Measurements from ENCODE around the gene CFAP97D1.

DNA sequence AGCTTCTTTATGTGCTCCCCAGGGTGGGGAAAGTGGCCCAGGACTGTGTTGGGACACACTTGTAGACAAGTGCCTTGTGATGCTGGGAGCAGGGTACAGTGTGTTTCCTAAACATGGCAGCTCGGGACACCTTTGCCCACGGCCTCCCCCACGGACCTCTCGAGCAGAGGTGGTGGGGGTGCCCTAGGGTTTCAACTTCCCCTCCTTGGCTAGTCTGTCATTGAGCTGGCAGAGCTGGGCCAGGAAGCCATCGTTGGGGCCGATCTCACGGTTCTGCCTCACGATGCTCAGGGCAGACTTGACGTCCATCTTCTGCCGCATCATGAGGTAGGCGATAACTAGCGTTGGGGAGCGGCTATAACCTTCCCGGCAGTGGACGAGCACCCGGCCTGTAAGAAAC is 10.8 kb upstream of the CFAP97D1 start:
- TF ChIP-seq, protein P1, sequence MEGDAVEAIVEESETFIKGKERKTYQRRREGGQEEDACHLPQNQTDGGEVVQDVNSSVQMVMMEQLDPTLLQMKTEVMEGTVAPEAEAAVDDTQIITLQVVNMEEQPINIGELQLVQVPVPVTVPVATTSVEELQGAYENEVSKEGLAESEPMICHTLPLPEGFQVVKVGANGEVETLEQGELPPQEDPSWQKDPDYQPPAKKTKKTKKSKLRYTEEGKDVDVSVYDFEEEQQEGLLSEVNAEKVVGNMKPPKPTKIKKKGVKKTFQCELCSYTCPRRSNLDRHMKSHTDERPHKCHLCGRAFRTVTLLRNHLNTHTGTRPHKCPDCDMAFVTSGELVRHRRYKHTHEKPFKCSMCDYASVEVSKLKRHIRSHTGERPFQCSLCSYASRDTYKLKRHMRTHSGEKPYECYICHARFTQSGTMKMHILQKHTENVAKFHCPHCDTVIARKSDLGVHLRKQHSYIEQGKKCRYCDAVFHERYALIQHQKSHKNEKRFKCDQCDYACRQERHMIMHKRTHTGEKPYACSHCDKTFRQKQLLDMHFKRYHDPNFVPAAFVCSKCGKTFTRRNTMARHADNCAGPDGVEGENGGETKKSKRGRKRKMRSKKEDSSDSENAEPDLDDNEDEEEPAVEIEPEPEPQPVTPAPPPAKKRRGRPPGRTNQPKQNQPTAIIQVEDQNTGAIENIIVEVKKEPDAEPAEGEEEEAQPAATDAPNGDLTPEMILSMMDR (IDR thresholded peaks at IDR 0.05), result no peak
- no peak for TF ChIP-seq POLR2A (IDR thresholded peaks at IDR 0.05)
